Glutamatergic neuron (in vitro differentiated cells): ENCODE measurements around the gene ZFP3. TPM values are rescaled to one million over a fixed set of nuclear protein-coding genes. Genes with fewer than 3 reads are reported as not detected.

Experiments
- DNase-seq: peaks from one replicate; pipeline ENCODE4 v3.0.0; 2022
- H3K27ac Mint-ChIP-seq: one replicate; pipeline ENCODE4 v1.8.0; 2020; ENCODE audit warnings: mild to moderate bottlenecking, mixed read lengths, inconsistent platforms; ENCODE audit not compliant: unreplicated experiment
- H3K27me3 Mint-ChIP-seq: one replicate; pipeline ENCODE4 v1.8.0; 2020; ENCODE audit warnings: mild to moderate bottlenecking, moderate library complexity, mixed read lengths, inconsistent platforms; ENCODE audit not compliant: unreplicated experiment
- H3K36me3 Mint-ChIP-seq: one replicate; pipeline ENCODE4 v1.8.0; 2020; ENCODE audit warnings: mild to moderate bottlenecking, mixed read lengths, inconsistent platforms; ENCODE audit not compliant: unreplicated experiment
- H3K4me1 Mint-ChIP-seq: one replicate; pipeline ENCODE4 v1.8.0; 2020; ENCODE audit warnings: mild to moderate bottlenecking, low read depth, mixed read lengths, inconsistent platforms; ENCODE audit not compliant: unreplicated experiment
- H3K4me3 Mint-ChIP-seq: one replicate; pipeline ENCODE4 v1.8.0; 2020; ENCODE audit warnings: mild to moderate bottlenecking, mixed read lengths, inconsistent platforms; ENCODE audit not compliant: unreplicated experiment
- H3K9me3 Mint-ChIP-seq: one replicate; pipeline ENCODE4 v1.8.0; 2020; ENCODE audit warnings: mild to moderate bottlenecking, moderate library complexity, mixed read lengths, inconsistent platforms; ENCODE audit not compliant: unreplicated experiment
- total RNA-seq: library from RNA; stranded (reverse); fragmentation: NEBNext Ultra II Directional; extraction: Animal tissue kit (Norgen Biotek cat#: 25700); gene quantifications from one replicate; pipeline ENCODE4 v1.2.1, GENCODE V29; 2021; ENCODE audit not compliant: unreplicated experiment
- TF ChIP-seq, protein P1 (sequence below): fragments of 200-600 bp; sonication (generic); IDR thresholded peaks from one replicate; pipeline ENCODE4 v1.5.0; 2021; ENCODE audit not compliant: partially characterized antibody, unreplicated experiment

ZFP3 gene
- total RNA-seq, 1 donor from 2014 or later: 4.9 TPM

DNA sequence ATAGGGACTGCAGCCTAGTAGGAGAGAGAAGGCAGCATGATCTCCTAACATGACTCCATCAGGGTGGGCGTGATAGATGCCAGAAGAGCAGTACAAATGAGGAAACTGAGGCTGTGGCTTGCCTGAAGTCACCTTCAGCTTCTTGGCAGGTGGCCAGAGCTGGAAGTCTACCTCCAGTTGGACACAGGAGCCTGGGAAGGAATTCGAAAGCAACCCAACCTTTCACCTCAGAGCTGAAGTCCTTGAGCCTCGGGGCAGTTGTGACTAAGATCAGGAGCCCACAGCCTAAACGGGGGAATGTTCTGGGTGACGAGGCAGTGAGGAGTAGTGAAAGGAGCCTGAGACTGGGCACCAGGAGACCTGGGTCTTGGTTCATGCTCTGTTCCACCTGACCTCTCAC is 33.6 kb upstream of the ZFP3 start:
- H3K9me3 Mint-ChIP-seq: peaks cover 1% of the 10 kb centered on the region
- no peaks in the 10 kb centered on the region for H3K27me3 Mint-ChIP-seq
- H3K4me1 Mint-ChIP-seq: no peaks in the 10 kb centered on the region
- TF ChIP-seq, protein P1, sequence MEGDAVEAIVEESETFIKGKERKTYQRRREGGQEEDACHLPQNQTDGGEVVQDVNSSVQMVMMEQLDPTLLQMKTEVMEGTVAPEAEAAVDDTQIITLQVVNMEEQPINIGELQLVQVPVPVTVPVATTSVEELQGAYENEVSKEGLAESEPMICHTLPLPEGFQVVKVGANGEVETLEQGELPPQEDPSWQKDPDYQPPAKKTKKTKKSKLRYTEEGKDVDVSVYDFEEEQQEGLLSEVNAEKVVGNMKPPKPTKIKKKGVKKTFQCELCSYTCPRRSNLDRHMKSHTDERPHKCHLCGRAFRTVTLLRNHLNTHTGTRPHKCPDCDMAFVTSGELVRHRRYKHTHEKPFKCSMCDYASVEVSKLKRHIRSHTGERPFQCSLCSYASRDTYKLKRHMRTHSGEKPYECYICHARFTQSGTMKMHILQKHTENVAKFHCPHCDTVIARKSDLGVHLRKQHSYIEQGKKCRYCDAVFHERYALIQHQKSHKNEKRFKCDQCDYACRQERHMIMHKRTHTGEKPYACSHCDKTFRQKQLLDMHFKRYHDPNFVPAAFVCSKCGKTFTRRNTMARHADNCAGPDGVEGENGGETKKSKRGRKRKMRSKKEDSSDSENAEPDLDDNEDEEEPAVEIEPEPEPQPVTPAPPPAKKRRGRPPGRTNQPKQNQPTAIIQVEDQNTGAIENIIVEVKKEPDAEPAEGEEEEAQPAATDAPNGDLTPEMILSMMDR: no peak
- H3K4me3 Mint-ChIP-seq: no peak overlapping the region
- DNase-seq: no peak
- no peak overlapping the region for H3K27ac Mint-ChIP-seq
- H3K36me3 Mint-ChIP-seq: peaks cover 4% of the 10 kb centered on the region

- no peaks in the 10 kb centered on the region for H3K36me3 Mint-ChIP-seq
- H3K27ac Mint-ChIP-seq: no peak overlapping the region
- H3K4me1 Mint-ChIP-seq: no peaks in the 10 kb centered on the region
- TF ChIP-seq, protein P1: no peak
- H3K9me3 Mint-ChIP-seq: peaks cover 1% of the 10 kb centered on the region
- no peak for DNase-seq
- H3K4me3 Mint-ChIP-seq: no peak overlapping the region
- H3K27me3 Mint-ChIP-seq: no peaks in the 10 kb centered on the region
Measured at GRCh38 chr17:5045496-5045895, 32.8 kb upstream of the ZFP3 start.

DNA sequence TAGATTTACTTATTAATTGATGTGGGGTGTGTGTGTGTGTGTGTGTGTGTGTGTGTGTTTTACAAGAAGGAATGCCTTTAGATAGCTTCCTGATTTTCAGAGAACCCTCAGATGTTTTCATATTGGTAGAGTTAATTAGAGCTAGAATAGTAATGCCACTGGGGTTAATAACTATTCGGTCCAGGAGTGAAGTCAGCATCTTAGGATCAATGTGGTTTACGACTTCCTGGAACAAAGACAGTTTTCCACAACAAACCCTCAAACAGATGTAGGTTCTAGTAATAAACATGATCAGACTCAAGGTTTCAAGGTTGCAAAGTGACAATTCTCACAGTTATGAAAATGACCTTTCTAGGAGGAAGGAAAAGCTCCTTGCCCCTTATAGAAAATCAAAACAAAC is 30.8 kb upstream of the ZFP3 start:
- no peaks in the 10 kb centered on the region for H3K36me3 Mint-ChIP-seq
- H3K9me3 Mint-ChIP-seq: peaks cover 1% of the 10 kb centered on the region
- H3K4me1 Mint-ChIP-seq: no peaks in the 10 kb centered on the region
- DNase-seq: no peak
- TF ChIP-seq, protein P1: no peak
- H3K27me3 Mint-ChIP-seq: no peaks in the 10 kb centered on the region
- no peak overlapping the region for H3K4me3 Mint-ChIP-seq
- H3K27ac Mint-ChIP-seq: no peak overlapping the region

- Mint-ChIP-seq H3K36me3 (no peaks in the 10 kb centered on the region), H3K4me1 (no peaks in the 10 kb centered on the region), H3K4me3 (no peak overlapping the region), H3K9me3 (peaks cover 3% of the 10 kb centered on the region), H3K27me3 (peaks cover 2% of the 10 kb centered on the region), H3K27ac (no peak overlapping the region)
- DNase-seq: no peak
- TF ChIP-seq, protein P1: no peak
Measured at GRCh38 chr17:5049314-5049841, 28.9 kb upstream of the ZFP3 start.

DNA sequence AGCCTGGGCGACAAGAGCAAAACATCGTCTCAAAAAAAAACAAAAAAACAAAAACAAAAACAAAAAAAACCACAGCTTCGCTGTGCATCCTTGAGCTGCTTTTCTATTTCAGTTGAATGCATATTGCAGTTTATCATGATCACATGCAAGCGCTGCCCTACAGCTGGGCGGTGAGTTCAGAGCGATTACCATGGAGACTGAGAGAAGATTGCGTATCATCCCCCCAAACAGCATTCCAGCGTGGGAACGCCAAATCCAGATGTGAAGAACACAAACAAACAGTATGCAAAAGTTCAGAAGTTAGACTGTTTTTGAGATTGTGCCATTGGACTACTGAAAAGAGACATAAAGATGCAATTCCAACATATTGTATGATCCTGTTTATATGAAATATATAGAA is 28.0 kb upstream of the ZFP3 start:
- no peak for DNase-seq
- Mint-ChIP-seq H3K9me3 (peaks cover 6% of the 10 kb centered on the region), H3K4me3 (no peak overlapping the region)

More for the DNA sequence above, 28.0 kb upstream of the ZFP3 start:
- H3K36me3 Mint-ChIP-seq: peaks cover 5% of the 10 kb centered on the region
- H3K4me1 Mint-ChIP-seq: no peaks in the 10 kb centered on the region
- H3K27ac Mint-ChIP-seq: no peak overlapping the region
- TF ChIP-seq, protein P1: no peak
- H3K27me3 Mint-ChIP-seq: peaks cover 5% of the 10 kb centered on the region
